ENCODE results near the gene TRDMT1. TPM values are rescaled to one million over a fixed set of nuclear protein-coding genes. Genes with fewer than 3 reads are reported as not detected.

Gene TRDMT1
- total RNA-seq, 4 donors from 2014 or later = 29.4 to 39.7 (median 31.7) TPM

- Histone ChIP-seq H3K27ac (peak overlapping the region in 1 of 3 donors; percentile 9), H3K27me3 (no peaks in the 10 kb centered on the region), H3K9me3 (no peaks in the 10 kb centered on the region), H3K4me3 (replicated peaks in 1 of 3) (no peak overlapping the region), H3K36me3 (no peaks in the 10 kb centered on the region), H3K4me1 (no peaks in the 10 kb centered on the region)
- intact Hi-C loops (cut with DNase I) = no loop called here
- no peak for TF ChIP-seq CTCF (IDR thresholded peaks at IDR 0.05)
- no peak for TF ChIP-seq POLR2A (IDR thresholded peaks at IDR 0.05)
- peak in 1 of 2 donors; percentile 10 for DNase-seq
- WGBS, 2 donors = 82 to 86% methylated on average over 9 of the region's 9 CpGs
Measured at GRCh38 chr10:17100586-17100985, 100.9 kb downstream of the TRDMT1 start.

GRCh38 chr10:17098012-17098411 lies 103.5 kb downstream of the TRDMT1 start:
- no peak overlapping the region for H3K27ac ChIP-seq
- intact Hi-C loops (cut with DNase I) = no loop called here
- no peaks in the 10 kb centered on the region for H3K4me1 ChIP-seq
- H3K9me3 ChIP-seq = no peaks in the 10 kb centered on the region
- DNase-seq = no peak
- H3K27me3 ChIP-seq = no peaks in the 10 kb centered on the region
- H3K4me3 ChIP-seq (replicated peaks in 1 of 3) = no peak overlapping the region
- no peak for TF ChIP-seq POLR2A (IDR thresholded peaks at IDR 0.05)
- WGBS, 2 donors = 91 to 94% methylated on average over 3 of the region's 3 CpGs
- H3K36me3 ChIP-seq = no peaks in the 10 kb centered on the region

Small RNAs within 50 kb of the gene (small RNA-seq; reads per million reads assigned to genes)
- not detected for gene AC067747.1

Other genes starting within 250 kb of the TRDMT1 start
- 10 to 100 TPM; 13.4 to 31.0 (median 19.7) TPM for gene CUBN, start 71.9 kb downstream of the TRDMT1 start, total RNA-seq
- gene VIM, start 26.6 kb upstream of the TRDMT1 start, total RNA-seq = 1,000 to 10,000 TPM; 2,201 to 4,711 (median 2,567) TPM

Data from thyroid gland (tissue), 4 donors.